Measurements from ENCODE around the gene PAM. TPM values are rescaled to one million over a fixed set of nuclear protein-coding genes. Genes with fewer than 3 reads are reported as not detected.

The PAM gene
- total RNA-seq, 4 donors from 2014 or later: 102 to 210 (median 172) TPM

GRCh38 chr5:102740515-102740914 lies 14.6 kb upstream of the PAM start:
- TF ChIP-seq POLR2A (IDR thresholded peaks at IDR 0.05): no peak
- no peak for TF ChIP-seq CTCF (IDR thresholded peaks at IDR 0.05 in 4 of 5, conservative IDR thresholded peaks at IDR 0.05 in 1 of 5)
- Histone ChIP-seq H3K9me3 (no peaks in the 10 kb centered on the region), H3K4me3 (no peak overlapping the region), H3K27ac (no peak overlapping the region), H3K4me1 (no peaks in the 10 kb centered on the region), H3K27me3 (no peaks in the 10 kb centered on the region), H3K36me3 (no peaks in the 10 kb centered on the region)
- in situ Hi-C loops (cut with MboI; ENCODE audit: low sequenced_read_pairs in 4 of 4): no loop called here
- DNase-seq: no peak
- intact Hi-C loops (cut with DNase I; ENCODE audit: low total_unique reads): no loop called here
- ATAC-seq: no peak

GRCh38 chr5:102742215-102742614 lies 12.9 kb upstream of the PAM start:
- in situ Hi-C loops (cut with MboI; ENCODE audit: low sequenced_read_pairs in 4 of 4) (no loop called here), intact Hi-C loops (cut with DNase I; ENCODE audit: low total_unique reads) (no loop called here)
- Histone ChIP-seq H3K4me1 (no peaks in the 10 kb centered on the region), H3K36me3 (no peaks in the 10 kb centered on the region), H3K27me3 (no peaks in the 10 kb centered on the region), H3K27ac (no peak overlapping the region), H3K4me3 (no peak overlapping the region), H3K9me3 (no peaks in the 10 kb centered on the region)
- no peak for TF ChIP-seq CTCF (IDR thresholded peaks at IDR 0.05 in 4 of 5, conservative IDR thresholded peaks at IDR 0.05 in 1 of 5)
- no peak for TF ChIP-seq POLR2A (IDR thresholded peaks at IDR 0.05)
- ATAC-seq: no peak
- no peak for DNase-seq

GRCh38 chr5:102743900-102744299 lies 11.2 kb upstream of the PAM start:
- Histone ChIP-seq H3K27me3 (no peaks in the 10 kb centered on the region), H3K36me3 (no peaks in the 10 kb centered on the region), H3K27ac (no peak overlapping the region), H3K4me1 (no peaks in the 10 kb centered on the region), H3K9me3 (no peaks in the 10 kb centered on the region), H3K4me3 (no peak overlapping the region)
- ATAC-seq: no peak
- DNase-seq: no peak
- in situ Hi-C loops (cut with MboI; ENCODE audit: low sequenced_read_pairs in 4 of 4) (no loop called here), intact Hi-C loops (cut with DNase I; ENCODE audit: low total_unique reads) (no loop called here)
- TF ChIP-seq CTCF (IDR thresholded peaks at IDR 0.05 in 4 of 5, conservative IDR thresholded peaks at IDR 0.05 in 1 of 5) (no peak), POLR2A (IDR thresholded peaks at IDR 0.05) (no peak)

- Histone ChIP-seq H3K27me3 (no peaks in the 10 kb centered on the region), H3K27ac (no peak overlapping the region), H3K36me3 (no peaks in the 10 kb centered on the region), H3K4me1 (no peaks in the 10 kb centered on the region), H3K4me3 (no peak overlapping the region), H3K9me3 (no peaks in the 10 kb centered on the region)
- intact Hi-C loops (cut with DNase I; ENCODE audit: low total_unique reads) (no loop called here), in situ Hi-C loops (cut with MboI; ENCODE audit: low sequenced_read_pairs in 4 of 4) (no loop called here)
- ATAC-seq (no peak), DNase-seq (no peak)
- TF ChIP-seq CTCF (IDR thresholded peaks at IDR 0.05 in 4 of 5, conservative IDR thresholded peaks at IDR 0.05 in 1 of 5) (no peak), POLR2A (IDR thresholded peaks at IDR 0.05) (no peak)
These were observed 7.5 kb upstream of the PAM start for GRCh38 chr5:102747386-102748166.
